ENCODE measurements around the gene NACC1. TPM values are rescaled to one million over a fixed set of nuclear protein-coding genes. Genes with fewer than 3 reads are reported as not detected.
A peak's percentile ranks its signal among the peaks of the same experiment; 100 is the strongest.

NACC1 gene
- total and polyA plus RNA-seq, 2 of the 13 experiments (the other 11 are each of a cell fraction or from before 2014, with no cell fraction given), result 31.8 to 42.3 TPM

DNA sequence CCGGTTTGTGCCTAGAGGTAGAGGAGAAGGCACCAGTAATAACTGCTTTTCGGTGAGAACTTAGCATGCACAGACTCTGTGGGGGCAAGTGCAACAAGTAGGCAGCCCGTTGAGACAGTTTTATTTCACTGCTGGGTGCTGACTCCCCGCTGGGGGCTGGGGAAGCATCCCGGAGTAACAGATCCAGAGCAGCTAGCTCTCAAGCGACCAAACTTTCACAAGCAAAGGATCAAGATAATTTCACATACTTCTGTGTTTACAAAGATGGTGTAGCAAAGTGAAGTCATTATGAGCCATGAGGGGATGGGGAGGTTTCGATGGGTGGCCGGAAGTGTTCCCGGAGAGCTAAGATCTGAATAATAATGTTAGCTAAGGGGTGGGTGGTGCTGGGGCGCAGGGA is 2.8 kb downstream of the NACC1 start:
- no peak for FAIRE-seq
- in situ Hi-C loops (cut with HindIII; ENCODE audit: extremely low pct_ligation_motif_present, low pct_unique_long_range_greater_than_20kb) (no loop called here), intact Hi-C loops (cut with micrococcal nuclease; ENCODE audit: unreplicated experiment) (no loop called here)
- no peak overlapping the region for H2AFZ ChIP-seq (ENCODE audit: low read length)
- ATAC-seq, result no peak
- H3K9ac ChIP-seq (ENCODE audit: insufficient read depth, low read depth, low read length), result no peak overlapping the region
- peaks cover 7 to 32% of the 10 kb centered on the region in 2 experiments; a peak in 4 of 5 replicates for H3K36me3 ChIP-seq (replicated peaks in 1 of 2; ENCODE audit: control insufficient read depth in 1 of 2, insufficient read depth in 2 of 2, low read length in 2 of 2)
- no peaks in the 10 kb centered on the region for H3K9me3 ChIP-seq (ENCODE audit: low read length)
- no peak for DNase-seq (ENCODE audit: low spot score)
- CTCF ChIA-PET (ENCODE audit: low intra/inter-chr PET ratio, low total read pairs), result no interaction called here
- peaks cover 22% of the 10 kb centered on the region for H4K20me1 ChIP-seq (ENCODE audit: insufficient read depth, low read length)
- peaks cover 67% of the 10 kb centered on the region for H3K79me2 ChIP-seq (ENCODE audit: insufficient read depth, low read length)
- no peaks in the 10 kb centered on the region; a peak in 1 of 5 replicates for H3K27me3 ChIP-seq (ENCODE audit: control insufficient read depth in 1 of 2, insufficient read depth in 2 of 2, low read length in 2 of 2)
- H3K4me1 ChIP-seq (ENCODE audit: insufficient read depth, low read length), result peaks cover 30% of the 10 kb centered on the region
- H3K4me2 ChIP-seq (ENCODE audit: low read depth, low read length), result peak overlapping the region; percentile 24; the same call in 1 of the 2 replicates
- POLR2A ChIA-PET, result interaction anchor here (1.0 to 2.1 kb wide), 2 partner anchors 8 to 29 kb away, joined by 3 to 9 read pairs; partner anchors contain the start of genes IER2 and STX10
- H3K4me3 ChIP-seq (replicated peaks in 1 of 3; ENCODE audit: insufficient read depth in 1 of 3, low read depth in 2 of 3, low read length in 3 of 3), result no peak overlapping the region
- 94% methylated on average over 10 of the region's 10 CpGs for WGBS (ENCODE audit: low lambda C conversion rate)
- BruUV-seq (replicated peaks), result no TSS peak
- H3K27ac ChIP-seq (ENCODE audit: extremely low read length, insufficient read depth, low read length), result peak overlapping the region; percentile 91
- no peak for TF ChIP-seq ZMYM2 (CRISPR knock-in tag; IDR thresholded peaks at IDR 0.05)
- no peak for TF ChIP-seq ZNF607 (CRISPR knock-in tag; IDR thresholded peaks at IDR 0.05; ENCODE audit: borderline replicate concordance)
- TF ChIP-seq, protein P1, sequence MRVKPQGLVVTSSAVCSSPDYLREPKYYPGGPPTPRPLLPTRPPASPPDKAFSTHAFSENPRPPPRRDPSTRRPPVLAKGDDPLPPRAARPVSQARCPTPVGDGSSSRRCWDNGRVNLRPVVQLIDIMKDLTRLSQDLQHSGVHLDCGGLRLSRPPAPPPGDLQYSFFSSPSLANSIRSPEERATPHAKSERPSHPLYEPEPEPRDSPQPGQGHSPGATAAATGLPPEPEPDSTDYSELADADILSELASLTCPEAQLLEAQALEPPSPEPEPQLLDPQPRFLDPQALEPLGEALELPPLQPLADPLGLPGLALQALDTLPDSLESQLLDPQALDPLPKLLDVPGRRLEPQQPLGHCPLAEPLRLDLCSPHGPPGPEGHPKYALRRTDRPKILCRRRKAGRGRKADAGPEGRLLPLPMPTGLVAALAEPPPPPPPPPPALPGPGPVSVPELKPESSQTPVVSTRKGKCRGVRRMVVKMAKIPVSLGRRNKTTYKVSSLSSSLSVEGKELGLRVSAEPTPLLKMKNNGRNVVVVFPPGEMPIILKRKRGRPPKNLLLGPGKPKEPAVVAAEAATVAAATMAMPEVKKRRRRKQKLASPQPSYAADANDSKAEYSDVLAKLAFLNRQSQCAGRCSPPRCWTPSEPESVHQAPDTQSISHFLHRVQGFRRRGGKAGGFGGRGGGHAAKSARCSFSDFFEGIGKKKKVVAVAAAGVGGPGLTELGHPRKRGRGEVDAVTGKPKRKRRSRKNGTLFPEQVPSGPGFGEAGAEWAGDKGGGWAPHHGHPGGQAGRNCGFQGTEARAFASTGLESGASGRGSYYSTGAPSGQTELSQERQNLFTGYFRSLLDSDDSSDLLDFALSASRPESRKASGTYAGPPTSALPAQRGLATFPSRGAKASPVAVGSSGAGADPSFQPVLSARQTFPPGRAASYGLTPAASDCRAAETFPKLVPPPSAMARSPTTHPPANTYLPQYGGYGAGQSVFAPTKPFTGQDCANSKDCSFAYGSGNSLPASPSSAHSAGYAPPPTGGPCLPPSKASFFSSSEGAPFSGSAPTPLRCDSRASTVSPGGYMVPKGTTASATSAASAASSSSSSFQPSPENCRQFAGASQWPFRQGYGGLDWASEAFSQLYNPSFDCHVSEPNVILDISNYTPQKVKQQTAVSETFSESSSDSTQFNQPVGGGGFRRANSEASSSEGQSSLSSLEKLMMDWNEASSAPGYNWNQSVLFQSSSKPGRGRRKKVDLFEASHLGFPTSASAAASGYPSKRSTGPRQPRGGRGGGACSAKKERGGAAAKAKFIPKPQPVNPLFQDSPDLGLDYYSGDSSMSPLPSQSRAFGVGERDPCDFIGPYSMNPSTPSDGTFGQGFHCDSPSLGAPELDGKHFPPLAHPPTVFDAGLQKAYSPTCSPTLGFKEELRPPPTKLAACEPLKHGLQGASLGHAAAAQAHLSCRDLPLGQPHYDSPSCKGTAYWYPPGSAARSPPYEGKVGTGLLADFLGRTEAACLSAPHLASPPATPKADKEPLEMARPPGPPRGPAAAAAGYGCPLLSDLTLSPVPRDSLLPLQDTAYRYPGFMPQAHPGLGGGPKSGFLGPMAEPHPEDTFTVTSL (CRISPR knock-in tag; IDR thresholded peaks at IDR 0.05; ENCODE audit: borderline replicate concordance), result no peak
- TF ChIP-seq, protein P2, sequence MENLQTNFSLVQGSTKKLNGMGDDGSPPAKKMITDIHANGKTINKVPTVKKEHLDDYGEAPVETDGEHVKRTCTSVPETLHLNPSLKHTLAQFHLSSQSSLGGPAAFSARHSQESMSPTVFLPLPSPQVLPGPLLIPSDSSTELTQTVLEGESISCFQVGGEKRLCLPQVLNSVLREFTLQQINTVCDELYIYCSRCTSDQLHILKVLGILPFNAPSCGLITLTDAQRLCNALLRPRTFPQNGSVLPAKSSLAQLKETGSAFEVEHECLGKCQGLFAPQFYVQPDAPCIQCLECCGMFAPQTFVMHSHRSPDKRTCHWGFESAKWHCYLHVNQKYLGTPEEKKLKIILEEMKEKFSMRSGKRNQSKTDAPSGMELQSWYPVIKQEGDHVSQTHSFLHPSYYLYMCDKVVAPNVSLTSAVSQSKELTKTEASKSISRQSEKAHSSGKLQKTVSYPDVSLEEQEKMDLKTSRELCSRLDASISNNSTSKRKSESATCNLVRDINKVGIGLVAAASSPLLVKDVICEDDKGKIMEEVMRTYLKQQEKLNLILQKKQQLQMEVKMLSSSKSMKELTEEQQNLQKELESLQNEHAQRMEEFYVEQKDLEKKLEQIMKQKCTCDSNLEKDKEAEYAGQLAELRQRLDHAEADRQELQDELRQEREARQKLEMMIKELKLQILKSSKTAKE (CRISPR knock-in tag; IDR thresholded peaks at IDR 0.05; ENCODE audit: borderline replicate concordance), result no peak
- no peak for TF ChIP-seq ONECUT2 (CRISPR knock-in tag; IDR thresholded peaks at IDR 0.05)
- no peak for TF ChIP-seq ZBTB21 (CRISPR knock-in tag; IDR thresholded peaks at IDR 0.05)
- TF ChIP-seq ZNF816 (CRISPR knock-in tag; IDR thresholded peaks at IDR 0.05; ENCODE audit: borderline replicate concordance), result no peak
- TF ChIP-seq, protein P3, sequence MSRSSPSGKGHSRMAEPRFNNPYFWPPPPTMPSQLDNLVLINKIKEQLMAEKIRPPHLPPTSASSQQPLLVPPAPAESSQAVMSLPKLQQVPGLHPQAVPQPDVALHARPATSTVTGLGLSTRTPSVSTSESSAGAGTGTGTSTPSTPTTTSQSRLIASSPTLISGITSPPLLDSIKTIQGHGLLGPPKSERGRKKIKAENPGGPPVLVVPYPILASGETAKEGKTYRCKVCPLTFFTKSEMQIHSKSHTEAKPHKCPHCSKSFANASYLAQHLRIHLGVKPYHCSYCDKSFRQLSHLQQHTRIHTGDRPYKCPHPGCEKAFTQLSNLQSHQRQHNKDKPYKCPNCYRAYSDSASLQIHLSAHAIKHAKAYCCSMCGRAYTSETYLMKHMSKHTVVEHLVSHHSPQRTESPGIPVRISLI (CRISPR knock-in tag; IDR thresholded peaks at IDR 0.05; ENCODE audit: borderline replicate concordance), result no peak
- no peak for TF ChIP-seq ZNF296 (CRISPR knock-in tag; conservative IDR thresholded peaks at IDR 0.05)
- no peak for TF ChIP-seq NPAS2 (CRISPR knock-in tag; IDR thresholded peaks at IDR 0.05; ENCODE audit: borderline replicate concordance)
- no peak for TF ChIP-seq MZF1 (CRISPR knock-in tag; IDR thresholded peaks at IDR 0.05; ENCODE audit: borderline replicate concordance)
- TF ChIP-seq, protein P4, sequence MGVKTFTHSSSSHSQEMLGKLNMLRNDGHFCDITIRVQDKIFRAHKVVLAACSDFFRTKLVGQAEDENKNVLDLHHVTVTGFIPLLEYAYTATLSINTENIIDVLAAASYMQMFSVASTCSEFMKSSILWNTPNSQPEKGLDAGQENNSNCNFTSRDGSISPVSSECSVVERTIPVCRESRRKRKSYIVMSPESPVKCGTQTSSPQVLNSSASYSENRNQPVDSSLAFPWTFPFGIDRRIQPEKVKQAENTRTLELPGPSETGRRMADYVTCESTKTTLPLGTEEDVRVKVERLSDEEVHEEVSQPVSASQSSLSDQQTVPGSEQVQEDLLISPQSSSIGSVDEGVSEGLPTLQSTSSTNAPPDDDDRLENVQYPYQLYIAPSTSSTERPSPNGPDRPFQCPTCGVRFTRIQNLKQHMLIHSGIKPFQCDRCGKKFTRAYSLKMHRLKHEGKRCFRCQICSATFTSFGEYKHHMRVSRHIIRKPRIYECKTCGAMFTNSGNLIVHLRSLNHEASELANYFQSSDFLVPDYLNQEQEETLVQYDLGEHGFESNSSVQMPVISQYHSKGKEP (CRISPR knock-in tag; IDR thresholded peaks at IDR 0.05), result no peak
- no peak for TF ChIP-seq TCF7L2 (IDR thresholded peaks at IDR 0.05; ENCODE audit: low read depth, low read length)
- no peak for TF ChIP-seq ZBTB3 (CRISPR knock-in tag; IDR thresholded peaks at IDR 0.05; ENCODE audit: borderline replicate concordance, low read depth)

Data from HepG2 (cell line).